HepG2 (cell line): Measurements from ENCODE around the gene NOL8. TPM values are rescaled to one million over a fixed set of nuclear protein-coding genes. Genes with fewer than 3 reads are reported as not detected.
A peak's percentile ranks its signal among the peaks of the same experiment; 100 is the strongest.

Experiments used
- ATAC-seq: fragments of 200-7000 bp; cut with Tn5 transposase; 3 replicates; pipeline ENCODE4 v1.9.1; 2020; ENCODE audit warnings: mild to moderate bottlenecking, moderate library complexity
- BruUV-seq: library from RNA; stranded (reverse); fragments of 400-500 nt; replicated peaks from 2 replicates; lab custom pipeline; 2021; lab: Mats Ljungman, UMichigan
- CTCF ChIA-PET: fragments of 300-600 bp; formaldehyde crosslinking; extraction: SDS; loops from one replicate; lab custom pipeline; 2021; ENCODE audit warnings: low total read pairs, inconsistent platforms, low intra/inter-chr PET ratio; lab: Yijun Ruan, JAX
- POLR2A ChIA-PET: fragments of 350-600 bp; sonication (Branson Sonifier 250); formaldehyde crosslinking; loops from one replicate; lab custom pipeline; 2020; ENCODE audit warnings: antibody characterized with exemption, inconsistent platforms; lab: Yijun Ruan, JAX
- DNase-seq: peaks from one replicate; pipeline ENCODE4 v3.0.0-alpha.2; 2015; ENCODE audit warnings: low spot score
- FAIRE-seq: peaks from 3 replicates; lab custom pipeline; 2011; peaks lifted over from hg19 to GRCh38; lab: Jason Lieb, UNC
- H2AFZ ChIP-seq: one replicate; pipeline ENCODE4 v1.6.1; 2011; ENCODE audit warnings: low read length, inconsistent platforms
- H3K27ac ChIP-seq: fragments of 300-600 bp; 3 replicates; pipeline ENCODE4 v1.8.0; 2011; ENCODE audit warnings: mixed run types, mild to moderate bottlenecking, mixed read lengths, low read length, inconsistent platforms; ENCODE audit not compliant: insufficient read depth; ENCODE audit errors: extremely low read length
- H3K27me3 ChIP-seq, 2 experiments: fragments of 200-600 bp in 1 of 2; 2 replicates in 1 of 2; 3 replicates in 1 of 2; pipeline versions ENCODE4 v1.6.0 to v1.8.0; 2011; ENCODE audit warnings: low read length in 2 of 2, mild to moderate bottlenecking in 2 of 2, moderate library complexity in 2 of 2, inconsistent platforms in 1 of 2; ENCODE audit not compliant: insufficient read depth in 2 of 2, control insufficient read depth in 1 of 2
- H3K36me3 ChIP-seq, 2 experiments: fragments of 200-600 bp in 1 of 2; replicated peaks in 1 of 2; 2 replicates in 1 of 2; 3 replicates in 1 of 2; pipeline versions ENCODE4 v1.5.1 to v1.8.0; 2011; ENCODE audit warnings: low read length in 2 of 2, inconsistent platforms in 1 of 2; ENCODE audit not compliant: insufficient read depth in 2 of 2, control insufficient read depth in 1 of 2
- H3K4me1 ChIP-seq: 2 replicates; pipeline ENCODE4 v1.5.1; 2012; ENCODE audit warnings: low read length, inconsistent platforms; ENCODE audit not compliant: insufficient read depth
- H3K4me2 ChIP-seq: 2 replicates; pipeline ENCODE4 v1.6.0; 2011; ENCODE audit warnings: low read depth, low read length, inconsistent platforms
- H3K4me3 ChIP-seq, 3 experiments: fragments of 200-600 bp in 1 of 3; sonication (generic), shearing (Covaris generic) in 1 of 3; replicated peaks in 1 of 3; 2 replicates each; pipeline ENCODE4 v1.5.1; 2011 to 2016; ENCODE audit warnings: low read length in 3 of 3, inconsistent platforms in 2 of 3, low read depth in 2 of 3, mild to moderate bottlenecking in 2 of 3, control low read depth in 1 of 3, mixed read lengths in 1 of 3; ENCODE audit not compliant: insufficient read depth in 1 of 3
- H3K79me2 ChIP-seq: one replicate; pipeline ENCODE4 v1.6.1; 2011; ENCODE audit warnings: low read length, inconsistent platforms; ENCODE audit not compliant: insufficient read depth
- H3K9ac ChIP-seq: 2 replicates; pipeline ENCODE4 v1.6.0; 2011; ENCODE audit warnings: mild to moderate bottlenecking, low read depth, low read length, inconsistent platforms; ENCODE audit not compliant: insufficient read depth
- H3K9me3 ChIP-seq: 2 replicates; pipeline ENCODE4 v1.5.1; 2012; ENCODE audit warnings: mild to moderate bottlenecking, low read length
- H4K20me1 ChIP-seq: 2 replicates; pipeline ENCODE4 v1.6.0; 2011; ENCODE audit warnings: inconsistent platforms, mild to moderate bottlenecking, low read length, moderate library complexity; ENCODE audit not compliant: insufficient read depth
- ARID3A ChIP-seq: IDR thresholded peaks from 2 replicates; pipeline ENCODE4 v1.6.1; 2012; ENCODE audit warnings: low read depth, low read length, improper control_type of control experiment
- MAFF ChIP-seq: IDR thresholded peaks from 2 replicates; pipeline ENCODE4 v1.6.1; 2011; ENCODE audit warnings: low read depth, low read length, improper control_type of control experiment
- MAFK ChIP-seq, 2 experiments: IDR thresholded peaks in 1 of 2; conservative IDR thresholded peaks in 1 of 2; 2 replicates each; pipeline ENCODE4 v1.6.1; 2011; ENCODE audit warnings: improper control_type of control experiment in 2 of 2, low read length in 2 of 2
- NR2F1 ChIP-seq, 2 experiments: fragments of 450-650 bp in 1 of 2; formaldehyde crosslinking in 1 of 2; IDR thresholded peaks; 2 replicates each; pipeline versions ENCODE4 v1.5.0 to v1.6.1; 2016 to 2020; ENCODE audit warnings: mild to moderate bottlenecking in 1 of 2, missing compliant biosample characterization in 1 of 2, missing genetic modification reagents in 1 of 2, moderate library complexity in 1 of 2
- PAX8 ChIP-seq: sonication (generic); formaldehyde crosslinking; IDR thresholded peaks from 2 replicates; pipeline ENCODE4 v1.8.0; 2022; ENCODE audit warnings: mild to moderate bottlenecking, missing genetic modification reagents, borderline replicate concordance
- ZNF570 ChIP-seq: sonication (generic); formaldehyde crosslinking; IDR thresholded peaks from 2 replicates; pipeline ENCODE4 v1.4.0; 2020; ENCODE audit warnings: mild to moderate bottlenecking, missing genetic modification reagents, borderline replicate concordance
- WGBS: methylation state at CpG from one replicate; pipeline ENCODE4 v1.1.6; 2017; ENCODE audit warnings: low lambda C conversion rate; 5-methylcytosine and 5-hydroxymethylcytosine counted together
- in situ Hi-C: cut with HindIII; loops from 2 replicates; pipeline ENCODE4 v1.10.0; 2017; ENCODE audit warnings: low pct_unique_long_range_greater_than_20kb; ENCODE audit not compliant: extremely low pct_ligation_motif_present
- intact Hi-C: fragments of 100-400 bp; cut with micrococcal nuclease; formaldehyde crosslinking; loops from one replicate; pipeline ENCODE4 v1.10.0; 2022; ENCODE audit not compliant: unreplicated experiment
- polyA plus RNA-seq, 8 experiments: library from polyadenylated mRNA; depleted of rRNA in 3 of 8; stranded (reverse) in 7 of 8; unstranded in 1 of 8; fragments of >200 nt; fragmentation: Illumina TruSeq in 4 of 8; extraction: Trizol in 4 of 8; gene quantifications; 2 replicates each; pipeline versions ENCODE4 v1.2.1 to v1.2.3, GENCODE V29; 2011 to 2016; ENCODE audit warnings: low read depth in 4 of 8, missing spikeins in 1 of 8, mixed read lengths in 1 of 8; ENCODE audit not compliant: insufficient read depth in 1 of 8
- total RNA-seq, 5 experiments: library from RNA; depleted of rRNA; stranded (reverse); fragments of >200 nt; fragmentation: Illumina TruSeq; extraction: Trizol; gene quantifications; 2 replicates each; pipeline ENCODE4 v1.2.3, GENCODE V29; 2016; ENCODE audit warnings: low read depth in 1 of 5
- TF ChIP-seq, protein P1 (sequence below): fragments of 450-650 bp; IDR thresholded peaks from 2 replicates; pipeline ENCODE4 v1.6.1; 2017; ENCODE audit warnings: mild to moderate bottlenecking

Gene NOL8
- total and polyA plus RNA-seq, 2 of the 13 experiments (the other 11 are each of a cell fraction or from before 2014, with no cell fraction given) = 12.8 to 36.3 TPM

DNA sequence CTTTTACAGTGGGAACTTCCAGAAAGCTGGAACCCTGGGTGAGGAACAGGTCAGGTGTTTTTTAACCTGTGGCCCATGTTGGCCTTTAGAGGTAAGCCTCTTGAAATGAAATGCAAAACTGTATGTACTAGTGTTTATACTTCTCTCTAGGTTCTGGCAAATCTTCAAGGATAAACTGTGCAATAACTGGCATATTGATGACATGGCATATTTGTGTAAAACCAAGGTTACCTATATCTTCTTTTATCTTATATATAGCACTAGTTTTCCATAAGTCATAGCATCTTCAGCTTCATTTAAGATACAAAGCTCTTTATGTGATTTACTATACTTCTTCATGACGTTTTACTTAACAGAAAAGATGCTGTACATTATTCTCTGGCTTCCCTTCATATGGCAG is 24.2 kb downstream of the NOL8 start:
- no peak for TF ChIP-seq ARID3A
- no peak for TF ChIP-seq NR2F1 (CRISPR knock-in tag; IDR thresholded peaks at IDR 0.05)
- TF ChIP-seq ZNF570 (CRISPR knock-in tag) = no peak
- TF ChIP-seq MAFK (conservative IDR thresholded peaks at IDR 0.05 in 1 of 2, IDR thresholded peaks at IDR 0.05 in 1 of 2; ENCODE audit: low read length in 2 of 2) = peak; percentile 93 to 96
- TF ChIP-seq MAFF = peak; percentile 94
- TF ChIP-seq PAX8 (CRISPR knock-in tag) = no peak
- TF ChIP-seq, protein P1, sequence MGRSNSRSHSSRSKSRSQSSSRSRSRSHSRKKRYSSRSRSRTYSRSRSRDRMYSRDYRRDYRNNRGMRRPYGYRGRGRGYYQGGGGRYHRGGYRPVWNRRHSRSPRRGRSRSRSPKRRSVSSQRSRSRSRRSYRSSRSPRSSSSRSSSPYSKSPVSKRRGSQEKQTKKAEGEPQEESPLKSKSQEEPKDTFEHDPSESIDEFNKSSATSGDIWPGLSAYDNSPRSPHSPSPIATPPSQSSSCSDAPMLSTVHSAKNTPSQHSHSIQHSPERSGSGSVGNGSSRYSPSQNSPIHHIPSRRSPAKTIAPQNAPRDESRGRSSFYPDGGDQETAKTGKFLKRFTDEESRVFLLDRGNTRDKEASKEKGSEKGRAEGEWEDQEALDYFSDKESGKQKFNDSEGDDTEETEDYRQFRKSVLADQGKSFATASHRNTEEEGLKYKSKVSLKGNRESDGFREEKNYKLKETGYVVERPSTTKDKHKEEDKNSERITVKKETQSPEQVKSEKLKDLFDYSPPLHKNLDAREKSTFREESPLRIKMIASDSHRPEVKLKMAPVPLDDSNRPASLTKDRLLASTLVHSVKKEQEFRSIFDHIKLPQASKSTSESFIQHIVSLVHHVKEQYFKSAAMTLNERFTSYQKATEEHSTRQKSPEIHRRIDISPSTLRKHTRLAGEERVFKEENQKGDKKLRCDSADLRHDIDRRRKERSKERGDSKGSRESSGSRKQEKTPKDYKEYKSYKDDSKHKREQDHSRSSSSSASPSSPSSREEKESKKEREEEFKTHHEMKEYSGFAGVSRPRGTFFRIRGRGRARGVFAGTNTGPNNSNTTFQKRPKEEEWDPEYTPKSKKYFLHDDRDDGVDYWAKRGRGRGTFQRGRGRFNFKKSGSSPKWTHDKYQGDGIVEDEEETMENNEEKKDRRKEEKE = no peak

More for the DNA sequence above, 24.2 kb downstream of the NOL8 start:
- Histone ChIP-seq H3K4me2 (no peak overlapping the region), H4K20me1 (no peaks in the 10 kb centered on the region), H3K9me3 (no peaks in the 10 kb centered on the region), H3K79me2 (no peaks in the 10 kb centered on the region), H3K4me3 (no peak overlapping the region), H3K27ac (no peak overlapping the region), H3K4me1 (no peaks in the 10 kb centered on the region), H3K36me3 (peaks cover 12 to 70% of the 10 kb centered on the region in 2 experiments), H2AFZ (no peak overlapping the region), H3K27me3 (no peaks in the 10 kb centered on the region), H3K9ac (no peak overlapping the region)
- in situ Hi-C loops = no loop called here
- CTCF ChIA-PET = no interaction called here
- intact Hi-C loops = no loop called here
- WGBS = 83% methylated on average over 1 of the region's 1 CpG
- ATAC-seq (no peak), DNase-seq (no peak), FAIRE-seq (no peak)
- no TSS peak for BruUV-seq
- POLR2A ChIA-PET = no interaction called here
